ENCODE data around the gene VSIG8. TPM values are rescaled to one million over a fixed set of nuclear protein-coding genes. Genes with fewer than 3 reads are reported as not detected.
A peak's percentile ranks its signal among the peaks of the same experiment; 100 is the strongest.

Gene VSIG8
- total and polyA plus RNA-seq, 9 of the 15 experiments (the other 6 are each of a cell fraction or from before 2014, with no cell fraction given): not detected

DNA sequence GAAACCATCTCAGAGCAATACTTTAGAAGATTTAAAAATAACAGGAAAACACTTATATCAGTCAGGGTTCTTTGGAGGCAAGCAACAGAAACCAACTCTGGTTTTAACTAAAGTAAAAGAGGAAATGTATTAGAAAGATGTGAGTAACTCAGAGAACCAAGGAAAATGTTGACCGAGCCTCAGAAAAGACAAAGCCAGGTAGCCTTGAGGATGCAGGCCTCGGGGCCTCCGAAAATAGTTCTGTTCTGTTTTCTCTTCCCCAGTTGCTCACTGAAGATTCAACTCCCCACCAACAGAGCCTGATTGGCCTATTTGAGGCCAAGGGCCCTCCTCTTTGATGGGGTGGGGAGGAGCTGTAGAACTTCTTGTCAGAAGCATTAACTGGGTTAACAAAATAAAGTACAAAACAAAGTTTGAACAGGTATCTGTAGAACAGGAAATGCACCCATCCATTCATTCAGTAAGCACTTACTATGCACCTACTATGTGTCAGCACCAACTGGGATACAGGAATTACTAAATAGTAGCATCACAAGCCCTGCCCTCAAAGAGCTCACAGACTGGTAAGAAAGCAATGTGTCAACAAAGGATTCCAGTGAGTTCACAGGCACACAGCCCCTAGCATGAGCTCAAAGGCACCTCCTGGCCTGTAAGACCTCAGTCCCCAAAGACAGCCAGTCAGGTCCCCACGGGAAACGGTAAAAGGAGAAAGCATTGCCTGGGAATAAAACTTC, 23.2 kb downstream of the VSIG8 start:
- H3K36me3 ChIP-seq (ENCODE audit: control insufficient read depth, insufficient read depth, low read length): no peaks in the 10 kb centered on the region
- FAIRE-seq (no peak), ATAC-seq (no peak), DNase-seq (ENCODE audit: extremely low read depth in 1 of 4, low spot score in 3 of 4) (peak in 2 of 4 experiments; percentile 22 to 32)
- BruUV-seq (replicated peaks): no TSS peak
- ChIA-PET POLR2A (interaction anchor here (0.6 to 1.7 kb wide), 6 partner anchors 10 to 86 kb away, joined by 3 to 5 read pairs (median 4); partner anchors contain the start of gene TAGLN2), CTCF (ENCODE audit: low intra/inter-chr PET ratio) (no interaction called here)
- no peaks in the 10 kb centered on the region for H3K79me2 ChIP-seq (ENCODE audit: control insufficient read depth, insufficient read depth, low read length)
- no peaks in the 10 kb centered on the region for H4K20me1 ChIP-seq (replicated peaks; ENCODE audit: control insufficient read depth, insufficient read depth, low read length)
- peaks cover 8 to 34% of the 10 kb centered on the region in 2 experiments; a peak in 4 of 5 replicates for H3K27me3 ChIP-seq (ENCODE audit: control insufficient read depth in 2 of 2, insufficient read depth in 2 of 2, low read length in 2 of 2)
- H3K4me3 ChIP-seq: no peak overlapping the region
- no peak overlapping the region for H3K9ac ChIP-seq (ENCODE audit: insufficient read depth in 1 of 2, low read depth in 2 of 2, low read length in 2 of 2)
- intact Hi-C loops (cut with micrococcal nuclease) (loop anchor here (10.0 kb wide), 1 partner anchor 86 kb away; the partner anchor contains the start of gene TAGLN2), in situ Hi-C loops (cut with MboI) (no loop called here)
- H3K9me1 ChIP-seq (ENCODE audit: control insufficient read depth, insufficient read depth, low read length): no peaks in the 10 kb centered on the region
- peaks cover 0 to 3% of the 10 kb centered on the region in 2 experiments; a peak in 1 of 5 replicates for H3K4me1 ChIP-seq (replicated peaks in 1 of 2; ENCODE audit: control insufficient read depth in 2 of 2, insufficient read depth in 2 of 2, low read length in 2 of 2)
- H3K27ac ChIP-seq (ENCODE audit: extremely low read depth, low read depth, low read length): no peak overlapping the region
- H3K9me3 ChIP-seq (replicated peaks; ENCODE audit: control insufficient read depth, insufficient read depth, low read depth, low read length): no peaks in the 10 kb centered on the region
- WGBS (ENCODE audit: insufficient coverage, low coverage, missing lambda C conversion rate): 2% methylated on average over 5 of the region's 5 CpGs
- TF ChIP-seq, protein P1, sequence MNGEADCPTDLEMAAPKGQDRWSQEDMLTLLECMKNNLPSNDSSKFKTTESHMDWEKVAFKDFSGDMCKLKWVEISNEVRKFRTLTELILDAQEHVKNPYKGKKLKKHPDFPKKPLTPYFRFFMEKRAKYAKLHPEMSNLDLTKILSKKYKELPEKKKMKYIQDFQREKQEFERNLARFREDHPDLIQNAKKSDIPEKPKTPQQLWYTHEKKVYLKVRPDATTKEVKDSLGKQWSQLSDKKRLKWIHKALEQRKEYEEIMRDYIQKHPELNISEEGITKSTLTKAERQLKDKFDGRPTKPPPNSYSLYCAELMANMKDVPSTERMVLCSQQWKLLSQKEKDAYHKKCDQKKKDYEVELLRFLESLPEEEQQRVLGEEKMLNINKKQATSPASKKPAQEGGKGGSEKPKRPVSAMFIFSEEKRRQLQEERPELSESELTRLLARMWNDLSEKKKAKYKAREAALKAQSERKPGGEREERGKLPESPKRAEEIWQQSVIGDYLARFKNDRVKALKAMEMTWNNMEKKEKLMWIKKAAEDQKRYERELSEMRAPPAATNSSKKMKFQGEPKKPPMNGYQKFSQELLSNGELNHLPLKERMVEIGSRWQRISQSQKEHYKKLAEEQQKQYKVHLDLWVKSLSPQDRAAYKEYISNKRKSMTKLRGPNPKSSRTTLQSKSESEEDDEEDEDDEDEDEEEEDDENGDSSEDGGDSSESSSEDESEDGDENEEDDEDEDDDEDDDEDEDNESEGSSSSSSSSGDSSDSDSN (IDR thresholded peaks at IDR 0.05; ENCODE audit: borderline replicate concordance in 1 of 2, low read depth in 2 of 2, low read length in 2 of 2): no peak
- TF ChIP-seq ZNF316 (IDR thresholded peaks at IDR 0.05) (no peak), SRF (CRISPR knock-in tag; IDR thresholded peaks at IDR 0.05) (no peak), NFYB (IDR thresholded peaks at IDR 0.05; ENCODE audit: extremely low read depth, insufficient read length) (peak; percentile 20)
- no peak overlapping the region for H2AFZ ChIP-seq (ENCODE audit: low read depth, low read length)
- H3K4me2 ChIP-seq (ENCODE audit: insufficient read depth, low read length): no peak overlapping the region

Measured in K562 (cell line).